Smooth muscle cell (in vitro differentiated cells): ENCODE data around the gene P2RX4. TPM values are rescaled to one million over a fixed set of nuclear protein-coding genes. Genes with fewer than 3 reads are reported as not detected.

Source experiments
- DNase-seq: peaks from one replicate; lab custom pipeline; 2025; ENCODE audit not compliant: unreplicated experiment; lab: John Stamatoyannopoulos, UW
- H2AFZ ChIP-seq: fragments of 200-600 bp; sonication (generic); 2 replicates; pipeline ENCODE4 v1.6.0; 2016; ENCODE audit warnings: antibody characterized with exemption, low read depth, mild to moderate bottlenecking
- H3F3A ChIP-seq: fragments of 200-600 bp; sonication (generic); 2 replicates; pipeline ENCODE4 v1.6.0; 2017; ENCODE audit warnings: antibody characterized with exemption, low read depth
- H3K27ac ChIP-seq: fragments of 200-600 bp; sonication (generic); 2 replicates; pipeline ENCODE4 v1.5.1; 2016; ENCODE audit warnings: low read depth, mild to moderate bottlenecking
- H3K27me3 ChIP-seq: fragments of 200-600 bp; sonication (generic); 2 replicates; pipeline ENCODE4 v1.6.1; 2016; ENCODE audit warnings: low read depth, mild to moderate bottlenecking
- H3K36me3 ChIP-seq: fragments of 200-600 bp; sonication (generic); 2 replicates; pipeline ENCODE4 v1.5.1; 2016; ENCODE audit warnings: low read depth
- H3K4me1 ChIP-seq: fragments of 200-600 bp; sonication (generic); 2 replicates; pipeline ENCODE4 v1.5.1; 2016; ENCODE audit warnings: low read depth
- H3K4me2 ChIP-seq: fragments of 200-600 bp; sonication (generic); 2 replicates; pipeline ENCODE4 v1.6.0; 2016; ENCODE audit warnings: mild to moderate bottlenecking
- H3K4me3 ChIP-seq: fragments of 200-600 bp; sonication (generic); 2 replicates; pipeline ENCODE4 v1.5.1; 2016; ENCODE audit warnings: mild to moderate bottlenecking
- H3K79me2 ChIP-seq: fragments of 200-600 bp; sonication (generic); 2 replicates; pipeline ENCODE4 v1.6.0; 2016; ENCODE audit warnings: low read depth, mild to moderate bottlenecking
- H3K9ac ChIP-seq: fragments of 200-600 bp; sonication (generic); 2 replicates; pipeline ENCODE4 v1.6.0; 2016; ENCODE audit warnings: low read depth
- H3K9me3 ChIP-seq: fragments of 200-600 bp; sonication (generic); replicated peaks from 2 replicates; pipeline ENCODE4 v1.5.1; 2016; ENCODE audit warnings: low read depth
- H4K20me1 ChIP-seq: fragments of 200-600 bp; sonication (generic); 2 replicates; pipeline ENCODE4 v1.6.0; 2016; ENCODE audit warnings: low read depth
- CTCF ChIP-seq: fragments of 200-600 bp; sonication (generic); IDR thresholded peaks from 2 replicates; pipeline ENCODE4 v1.5.1; 2017; ENCODE audit warnings: borderline replicate concordance, mild to moderate bottlenecking, antibody characterized with exemption; ENCODE audit not compliant: insufficient read depth, poor library complexity, severe bottlenecking
- WGBS: methylation state at CpG from one replicate; pipeline ENCODE4 v1.1.7; 2016; ENCODE audit warnings: low lambda C conversion rate; 5-methylcytosine and 5-hydroxymethylcytosine counted together
- polyA plus RNA-seq: library from polyadenylated mRNA; unstranded; fragments of >200 nt; fragmentation: Nextera tagmentation; extraction: Ambion mirVana; gene quantifications from 2 replicates; pipeline ENCODE4 v1.2.1, GENCODE V29; 2016
- total RNA-seq: library from RNA; depleted of rRNA; stranded (reverse); fragments of >200 nt; gene quantifications from 2 replicates; pipeline ENCODE4 v1.2.3, GENCODE V29; 2014

The P2RX4 gene
- total and polyA plus RNA-seq, 2 experiments from 2014 or later: 20.6 to 32.2 TPM

DNA sequence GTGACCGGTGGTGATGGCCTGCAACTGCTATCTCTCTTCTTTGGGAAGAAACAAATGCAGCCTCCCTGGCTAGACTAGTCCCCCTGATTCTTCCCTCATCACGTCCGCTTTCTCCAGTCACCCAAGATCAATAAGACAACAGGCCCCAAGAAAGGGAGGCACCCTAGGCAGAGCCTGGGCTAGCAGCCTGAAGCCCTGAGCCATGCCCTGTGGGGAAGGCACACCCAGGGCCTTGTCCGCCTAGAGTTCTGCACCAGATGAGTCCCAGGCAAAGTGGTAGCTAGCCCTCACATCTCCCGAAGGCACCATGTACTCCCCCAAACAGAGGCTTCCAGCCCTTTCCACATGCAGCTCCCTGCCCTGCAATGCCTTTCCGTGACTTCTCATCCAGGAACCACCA lies 51.5 kb downstream of the P2RX4 start:
- Histone ChIP-seq H3K4me2 (no peak overlapping the region), H3K27me3 (no peaks in the 10 kb centered on the region), H3K9ac (no peak overlapping the region), H4K20me1 (no peaks in the 10 kb centered on the region), H3K9me3 (no peaks in the 10 kb centered on the region), H3K27ac (no peak overlapping the region), H2AFZ (no peak overlapping the region), H3K4me1 (no peaks in the 10 kb centered on the region), H3K36me3 (no peaks in the 10 kb centered on the region), H3F3A (no peaks in the 10 kb centered on the region), H3K79me2 (no peaks in the 10 kb centered on the region), H3K4me3 (no peak overlapping the region)
- 92% methylated on average over 6 of the region's 6 CpGs for WGBS
- DNase-seq: no peak
- TF ChIP-seq CTCF: no peak

DNA sequence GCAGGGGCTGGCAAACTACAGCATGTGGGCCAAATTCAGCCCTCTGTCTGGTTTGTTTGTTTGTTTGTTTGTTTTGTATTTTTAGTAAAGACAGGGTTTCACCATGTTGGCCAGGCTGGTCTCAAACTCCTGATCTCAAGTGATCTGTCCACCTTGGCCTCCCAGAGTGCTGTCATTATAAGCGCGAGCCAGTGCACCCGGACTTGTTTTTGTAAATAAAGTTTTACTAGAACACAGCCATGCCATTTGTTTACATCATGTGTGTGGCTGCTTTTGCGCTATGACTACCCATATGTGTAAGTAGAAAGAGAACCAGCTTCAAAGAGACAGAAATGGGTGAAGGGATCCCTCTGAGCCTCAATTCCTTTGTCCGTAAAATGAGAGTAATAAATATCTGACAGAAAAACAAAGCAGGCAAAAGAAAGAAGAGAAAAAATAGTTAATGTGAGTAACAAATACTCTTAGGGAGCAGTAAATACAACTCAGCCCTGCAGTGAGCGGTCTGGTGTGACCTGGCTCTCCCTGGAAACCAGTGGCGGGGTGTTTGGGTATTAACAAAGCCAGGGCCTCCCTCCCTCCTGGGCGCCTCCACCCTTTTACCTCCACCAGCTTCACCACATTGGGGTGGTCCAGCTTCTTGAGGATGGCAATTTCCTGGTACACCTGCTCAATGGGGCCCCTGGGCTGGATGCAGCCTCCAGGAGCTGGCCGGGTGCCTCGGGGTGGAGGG lies 53.4 kb downstream of the P2RX4 start:
- H3K4me1 ChIP-seq: no peaks in the 10 kb centered on the region
- H3K27ac ChIP-seq: no peak overlapping the region
- H3K27me3 ChIP-seq: no peaks in the 10 kb centered on the region
- no peak overlapping the region for H2AFZ ChIP-seq
- no peaks in the 10 kb centered on the region for H3F3A ChIP-seq
- DNase-seq: no peak
- H3K9me3 ChIP-seq: no peaks in the 10 kb centered on the region
- no peaks in the 10 kb centered on the region for H4K20me1 ChIP-seq
- H3K79me2 ChIP-seq: no peaks in the 10 kb centered on the region
- H3K9ac ChIP-seq: no peak overlapping the region
- TF ChIP-seq CTCF: no peak
- H3K4me2 ChIP-seq: no peak overlapping the region
- H3K4me3 ChIP-seq: no peak overlapping the region
- WGBS: 95% methylated on average over 10 of the region's 10 CpGs
- no peaks in the 10 kb centered on the region for H3K36me3 ChIP-seq

GRCh38 chr12:121264135-121264534 lies 54.2 kb downstream of the P2RX4 start:
- Histone ChIP-seq H3K27me3 (no peaks in the 10 kb centered on the region), H3K9me3 (no peaks in the 10 kb centered on the region), H4K20me1 (no peaks in the 10 kb centered on the region), H3K79me2 (no peaks in the 10 kb centered on the region), H3K9ac (no peak overlapping the region), H3K36me3 (no peaks in the 10 kb centered on the region), H3K4me1 (no peaks in the 10 kb centered on the region), H3K4me3 (no peak overlapping the region), H3K4me2 (no peak overlapping the region), H3F3A (no peaks in the 10 kb centered on the region), H2AFZ (no peak overlapping the region), H3K27ac (no peak overlapping the region)
- WGBS: 95% methylated on average over 8 of the region's 8 CpGs
- DNase-seq: no peak
- no peak for TF ChIP-seq CTCF

GRCh38 chr12:121264951-121265515 lies 55.1 kb downstream of the P2RX4 start:
- no peak for TF ChIP-seq CTCF
- WGBS: 98% methylated on average over 10 of the region's 10 CpGs
- H3K36me3 ChIP-seq: no peaks in the 10 kb centered on the region

More at GRCh38 chr12:121264951-121265515, 55.1 kb downstream of the P2RX4 start:
- H4K20me1 ChIP-seq: no peaks in the 10 kb centered on the region
- no peaks in the 10 kb centered on the region for H3K27me3 ChIP-seq
- no peaks in the 10 kb centered on the region for H3K79me2 ChIP-seq
- H3K4me2 ChIP-seq: no peak overlapping the region
- H3K9ac ChIP-seq: no peak overlapping the region
- DNase-seq: no peak
- H3K27ac ChIP-seq: no peak overlapping the region
- no peaks in the 10 kb centered on the region for H3K9me3 ChIP-seq
- no peak overlapping the region for H2AFZ ChIP-seq
- no peak overlapping the region for H3K4me3 ChIP-seq
- H3F3A ChIP-seq: no peaks in the 10 kb centered on the region
- H3K4me1 ChIP-seq: no peaks in the 10 kb centered on the region
